ENCODE data around the gene EPS15. TPM values are rescaled to one million over a fixed set of nuclear protein-coding genes. Genes with fewer than 3 reads are reported as not detected.

The EPS15 gene
- total RNA-seq, 1 experiment from 2014 or later: 37.1 TPM

GRCh38 chr1:51327386-51327785 lies 191.7 kb downstream of the EPS15 start:
- CTCF ChIA-PET: interaction anchor here (0.5 to 1.6 kb wide), 3 partner anchors 12 to 707 kb away, joined by 3 to 9 read pairs (median 3); no protein-coding TSS in a partner anchor
- POLR2A ChIA-PET: interaction anchor here (0.7 kb wide), 1 partner anchor 1999 kb away, joined by 6 read pairs; no protein-coding TSS in a partner anchor
- Mint-ChIP-seq H3K4me3 (no peak overlapping the region), H3K4me1 (peaks cover 14% of the 10 kb centered on the region), H3K9me3 (no peaks in the 10 kb centered on the region), H3K27me3 (ENCODE audit: low read depth) (peaks cover 25% of the 10 kb centered on the region), H3K27ac (no peak overlapping the region), H3K36me3 (no peaks in the 10 kb centered on the region)
- TF ChIP-seq NR2C2 (CRISPR knock-in tag; IDR thresholded peaks at IDR 0.05): no peak
- no peak for TF ChIP-seq ETV6 (CRISPR knock-in tag; IDR thresholded peaks at IDR 0.05)
- TF ChIP-seq IRF1 (CRISPR knock-in tag; IDR thresholded peaks at IDR 0.05): no peak
- ATAC-seq (no peak), DNase-seq (ENCODE audit: low spot score) (no peak)

- TF ChIP-seq NFYB (CRISPR knock-in tag; conservative IDR thresholded peaks at IDR 0.05; ENCODE audit: low read depth): no peak
- TF ChIP-seq TP53 (CRISPR knock-in tag; IDR thresholded peaks at IDR 0.05): no peak
- TF ChIP-seq ZNF512 (CRISPR knock-in tag; IDR thresholded peaks at IDR 0.05; ENCODE audit: borderline replicate concordance): no peak
- TF ChIP-seq E2F4 (CRISPR knock-in tag; IDR thresholded peaks at IDR 0.05; ENCODE audit: borderline replicate concordance, low read depth): no peak
- no peak for TF ChIP-seq MXD4 (CRISPR knock-in tag; IDR thresholded peaks at IDR 0.05; ENCODE audit: borderline replicate concordance)
- TF ChIP-seq NR1H2 (CRISPR knock-in tag; IDR thresholded peaks at IDR 0.05): no peak
- no peak for TF ChIP-seq CREM (CRISPR knock-in tag; IDR thresholded peaks at IDR 0.05)
- TF ChIP-seq ZNF219 (CRISPR knock-in tag; IDR thresholded peaks at IDR 0.05; ENCODE audit: borderline replicate concordance): no peak
- TF ChIP-seq IRF2 (CRISPR knock-in tag; IDR thresholded peaks at IDR 0.05; ENCODE audit: borderline replicate concordance, low read depth): no peak
- TF ChIP-seq ATF1 (CRISPR knock-in tag; IDR thresholded peaks at IDR 0.05): no peak
- TF ChIP-seq TEAD4 (CRISPR knock-in tag; IDR thresholded peaks at IDR 0.05): no peak
- no peak for TF ChIP-seq FOXK1 (CRISPR knock-in tag; IDR thresholded peaks at IDR 0.05)
- no peak for TF ChIP-seq ERG (CRISPR knock-in tag; IDR thresholded peaks at IDR 0.05)
- no peak for TF ChIP-seq ZNF671 (CRISPR knock-in tag; IDR thresholded peaks at IDR 0.05)
- CTCF ChIA-PET: interaction anchor here (0.5 to 1.6 kb wide), 3 partner anchors 12 to 707 kb away, joined by 3 to 9 read pairs (median 3); no protein-coding TSS in a partner anchor
- Mint-ChIP-seq H3K9me3 (no peaks in the 10 kb centered on the region), H3K27me3 (ENCODE audit: low read depth) (peaks cover 25% of the 10 kb centered on the region), H3K4me1 (peaks cover 17% of the 10 kb centered on the region), H3K4me3 (no peak overlapping the region), H3K27ac (no peak overlapping the region), H3K36me3 (no peaks in the 10 kb centered on the region)
- POLR2A ChIA-PET: interaction anchor here (0.7 kb wide), 1 partner anchor 2000 kb away, joined by 6 read pairs; no protein-coding TSS in a partner anchor
- no peak for ATAC-seq
- DNase-seq (ENCODE audit: low spot score): no peak
Observed at GRCh38 chr1:51326839-51327238, 192.2 kb downstream of the EPS15 start.
